Measurements from ENCODE around the gene CCT5.

CCT5 gene

GRCh38 chr5:10301842-10302610 lies 51.9 kb downstream of the CCT5 start:
- no peak overlapping the region for H3K27ac ChIP-seq (ENCODE audit: low read depth, low read length, poor library complexity, severe bottlenecking)
- H3K9me3 ChIP-seq (ENCODE audit: low read length): no peaks in the 10 kb centered on the region
- H3K9me2 ChIP-seq (ENCODE audit: low read depth, low read length): no peaks in the 10 kb centered on the region
- TF ChIP-seq CTCF (IDR thresholded peaks at IDR 0.05; ENCODE audit: low read length) (no peak), EZH2 (IDR thresholded peaks at IDR 0.05; ENCODE audit: borderline replicate concordance, low read length) (no peak)
- H3K4me3 ChIP-seq (ENCODE audit: low read depth, low read length, poor library complexity, severe bottlenecking): no peak overlapping the region
- no peaks in the 10 kb centered on the region for H3K79me2 ChIP-seq (ENCODE audit: insufficient read depth, low read length)
- no peak overlapping the region for H2AFZ ChIP-seq (ENCODE audit: low read length)
- no peaks in the 10 kb centered on the region for H3K36me3 ChIP-seq (ENCODE audit: insufficient read depth, low read length)
- H4K20me1 ChIP-seq (ENCODE audit: insufficient read depth, low read length): no peaks in the 10 kb centered on the region
- no peaks in the 10 kb centered on the region; the same call in 1 of the 2 replicates for H3K27me3 ChIP-seq (ENCODE audit: insufficient read depth, low read length)
- no peaks in the 10 kb centered on the region for H3K4me1 ChIP-seq (ENCODE audit: insufficient read depth, low read length, severe bottlenecking)
- no peak overlapping the region for H3K4me2 ChIP-seq (ENCODE audit: low read length)
- no peaks in the 10 kb centered on the region for H3F3A ChIP-seq (ENCODE audit: insufficient read depth, low read length)
- H3K9ac ChIP-seq (ENCODE audit: low read length): no peak overlapping the region

GRCh38 chr5:10303201-10303600 lies 53.1 kb downstream of the CCT5 start:
- H3F3A ChIP-seq (ENCODE audit: insufficient read depth, low read length): no peaks in the 10 kb centered on the region
- H3K27ac ChIP-seq (ENCODE audit: low read depth, low read length, poor library complexity, severe bottlenecking): no peak overlapping the region
- no peak overlapping the region for H3K4me3 ChIP-seq (ENCODE audit: low read depth, low read length, poor library complexity, severe bottlenecking)
- H3K4me1 ChIP-seq (ENCODE audit: insufficient read depth, low read length, severe bottlenecking): peaks cover 7% of the 10 kb centered on the region
- no peaks in the 10 kb centered on the region for H3K79me2 ChIP-seq (ENCODE audit: insufficient read depth, low read length)
- no peak overlapping the region for H2AFZ ChIP-seq (ENCODE audit: low read length)
- H3K27me3 ChIP-seq (ENCODE audit: insufficient read depth, low read length): no peaks in the 10 kb centered on the region; the same call in 1 of the 2 replicates
- no peaks in the 10 kb centered on the region for H3K9me2 ChIP-seq (ENCODE audit: low read depth, low read length)
- no peak overlapping the region for H3K9ac ChIP-seq (ENCODE audit: low read length)
- no peaks in the 10 kb centered on the region for H4K20me1 ChIP-seq (ENCODE audit: insufficient read depth, low read length)
- no peak overlapping the region for H3K4me2 ChIP-seq (ENCODE audit: low read length)
- no peaks in the 10 kb centered on the region for H3K36me3 ChIP-seq (ENCODE audit: insufficient read depth, low read length)
- TF ChIP-seq CTCF (IDR thresholded peaks at IDR 0.05; ENCODE audit: low read length): no peak
- TF ChIP-seq EZH2 (IDR thresholded peaks at IDR 0.05; ENCODE audit: borderline replicate concordance, low read length): no peak
- no peaks in the 10 kb centered on the region for H3K9me3 ChIP-seq (ENCODE audit: low read length)

- H3K9ac ChIP-seq (ENCODE audit: low read length): no peak overlapping the region
- H3K9me2 ChIP-seq (ENCODE audit: low read depth, low read length): no peaks in the 10 kb centered on the region
- H3F3A ChIP-seq (ENCODE audit: insufficient read depth, low read length): no peaks in the 10 kb centered on the region
- peaks cover 7% of the 10 kb centered on the region for H3K4me1 ChIP-seq (ENCODE audit: insufficient read depth, low read length, severe bottlenecking)
- H3K27me3 ChIP-seq (ENCODE audit: insufficient read depth, low read length): peaks cover 2% of the 10 kb centered on the region; the same call in 1 of the 2 replicates
- H3K4me2 ChIP-seq (ENCODE audit: low read length): no peak overlapping the region
- no peak overlapping the region for H3K4me3 ChIP-seq (ENCODE audit: low read depth, low read length, poor library complexity, severe bottlenecking)
- TF ChIP-seq EZH2 (IDR thresholded peaks at IDR 0.05; ENCODE audit: borderline replicate concordance, low read length) (no peak), CTCF (IDR thresholded peaks at IDR 0.05; ENCODE audit: low read length) (no peak)
- H4K20me1 ChIP-seq (ENCODE audit: insufficient read depth, low read length): no peaks in the 10 kb centered on the region
- no peaks in the 10 kb centered on the region for H3K9me3 ChIP-seq (ENCODE audit: low read length)
- H3K36me3 ChIP-seq (ENCODE audit: insufficient read depth, low read length): no peaks in the 10 kb centered on the region
- no peaks in the 10 kb centered on the region for H3K79me2 ChIP-seq (ENCODE audit: insufficient read depth, low read length)
- no peak overlapping the region for H3K27ac ChIP-seq (ENCODE audit: low read depth, low read length, poor library complexity, severe bottlenecking)
- H2AFZ ChIP-seq (ENCODE audit: low read length): no peak overlapping the region
Measured at GRCh38 chr5:10303699-10304170, 53.7 kb downstream of the CCT5 start.

All from OCI-LY1 (cell line).